Tongue (tissue), 2 donors: ENCODE data around the gene FAM111A. TPM values are rescaled to one million over a fixed set of nuclear protein-coding genes. Genes with fewer than 3 reads are reported as not detected.

Experiments
- DNase-seq: peaks from one replicate; pipeline ENCODE4 v3.0.0-alpha.2; 2015
- total RNA-seq: library from RNA; depleted of rRNA; stranded (reverse); fragments of >200 nt; gene quantifications from one replicate; pipeline ENCODE4 v1.2.3, GENCODE V29; 2014

FAM111A gene
- total RNA-seq, 1 donor from 2014 or later, result 38.4 TPM

DNA sequence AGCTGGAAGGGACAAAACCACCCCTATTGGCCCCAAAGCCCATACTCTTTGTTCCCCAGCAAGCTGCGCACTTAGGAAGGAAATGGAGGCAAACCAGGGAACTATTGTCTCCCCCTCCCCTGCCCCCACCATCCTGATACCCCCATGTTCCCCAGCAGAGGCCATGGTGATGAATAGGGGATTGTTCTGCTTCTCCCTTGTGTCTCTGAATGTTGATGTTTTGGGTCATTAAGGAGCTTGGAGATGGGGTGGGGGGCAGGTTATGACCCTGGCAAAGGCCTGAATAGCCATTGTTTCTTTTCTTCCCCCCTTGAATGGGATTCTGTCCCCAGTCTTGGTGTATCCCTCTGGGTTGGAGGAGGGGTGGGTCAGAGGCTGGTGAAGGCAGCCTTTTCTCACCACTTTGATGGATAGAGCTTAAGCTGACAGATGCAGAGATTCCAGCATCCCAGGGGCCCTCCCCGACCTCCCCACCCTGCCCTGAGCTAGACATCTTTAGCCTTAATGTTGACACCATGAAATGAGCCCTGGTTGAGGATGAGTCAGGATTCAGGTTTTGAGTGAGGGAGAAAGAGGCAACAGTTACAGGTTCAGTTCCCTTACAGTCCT, 37.6 kb downstream of the FAM111A start:
- no peak for DNase-seq

DNA sequence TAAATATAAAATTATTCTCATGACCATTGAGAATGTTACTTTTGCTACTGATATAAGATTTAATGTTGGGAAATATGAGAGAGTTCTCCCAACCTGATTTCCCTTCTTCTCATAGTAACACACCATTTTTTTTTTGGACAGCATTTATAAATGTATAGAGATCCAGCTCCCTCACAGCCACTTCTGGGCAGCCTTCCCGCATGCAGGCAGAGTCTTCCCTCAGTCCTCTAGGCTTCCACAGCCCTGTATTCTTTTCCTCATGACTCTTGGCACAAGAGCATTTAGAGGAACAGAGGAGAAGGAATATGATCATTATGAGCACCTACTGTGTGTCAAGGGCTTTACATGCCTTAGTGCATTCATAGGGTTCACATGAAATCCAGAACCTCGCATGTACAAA, 38.3 kb downstream of the FAM111A start:
- no peak for DNase-seq

DNA sequence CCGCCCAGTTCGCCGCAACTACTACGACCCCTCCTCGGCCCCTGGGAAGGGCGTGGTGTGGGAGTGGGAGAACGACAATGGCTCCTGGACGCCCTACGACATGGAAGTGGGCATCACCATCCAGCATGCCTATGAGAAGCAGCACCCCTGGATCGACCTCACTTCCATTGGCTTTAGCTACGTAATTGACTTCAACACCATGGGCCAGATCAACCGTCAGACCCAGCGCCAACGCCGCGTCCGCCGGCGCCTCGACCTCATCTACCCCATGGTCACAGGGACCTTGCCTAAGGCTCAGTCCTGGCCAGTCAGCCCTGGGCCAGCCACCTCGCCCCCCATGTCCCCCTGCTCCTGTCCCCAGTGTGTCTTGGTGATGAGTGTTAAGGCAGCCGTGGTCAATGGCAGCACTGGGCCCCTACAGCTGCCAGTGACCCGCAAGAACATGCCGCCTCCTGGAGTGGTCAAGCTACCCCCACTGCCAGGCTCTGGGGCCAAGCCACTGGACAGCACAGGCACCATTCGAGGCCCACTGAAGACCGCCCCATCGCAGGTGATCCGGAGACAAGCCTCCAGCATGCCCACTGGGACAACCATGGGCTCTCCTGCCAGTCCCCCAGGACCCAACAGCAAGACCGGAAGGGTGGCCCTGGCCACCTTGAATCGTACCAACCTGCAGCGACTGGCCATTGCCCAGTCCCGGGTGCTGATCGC, 39.2 kb downstream of the FAM111A start:
- DNase-seq, result no peak

DNA sequence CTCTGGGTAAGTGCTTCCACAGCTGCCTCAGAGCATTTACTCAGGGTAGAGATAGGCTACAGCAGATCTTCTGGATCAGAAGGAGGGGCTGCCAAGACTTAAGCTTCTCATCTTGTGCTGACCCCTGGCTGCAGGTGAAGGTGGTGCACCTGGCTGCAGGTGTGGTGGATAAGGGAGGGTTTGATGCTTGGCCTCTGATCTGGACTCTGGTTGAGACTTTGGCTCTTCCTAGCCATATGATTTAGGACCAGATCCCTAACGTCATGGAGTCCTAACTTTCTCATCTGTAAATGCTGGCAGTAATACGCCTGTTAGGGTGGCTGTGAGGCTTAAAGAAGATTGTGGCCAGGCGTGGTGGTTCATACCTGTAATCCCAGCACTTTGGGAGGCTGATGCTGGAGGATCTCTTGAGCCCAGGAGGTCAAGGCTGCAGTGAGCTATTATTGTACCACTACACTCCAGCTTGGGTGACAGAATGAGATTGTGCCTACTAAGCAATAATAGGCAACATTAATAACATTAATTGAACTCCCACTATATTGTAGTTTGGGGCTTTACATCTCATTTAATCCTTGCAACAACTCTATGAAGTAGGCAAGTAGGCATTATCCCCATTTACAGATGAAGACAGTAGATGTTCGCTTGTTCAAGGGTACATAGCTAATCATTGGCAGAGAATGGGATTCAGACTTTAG, 39.9 kb downstream of the FAM111A start:
- DNase-seq, result no peak

DNA sequence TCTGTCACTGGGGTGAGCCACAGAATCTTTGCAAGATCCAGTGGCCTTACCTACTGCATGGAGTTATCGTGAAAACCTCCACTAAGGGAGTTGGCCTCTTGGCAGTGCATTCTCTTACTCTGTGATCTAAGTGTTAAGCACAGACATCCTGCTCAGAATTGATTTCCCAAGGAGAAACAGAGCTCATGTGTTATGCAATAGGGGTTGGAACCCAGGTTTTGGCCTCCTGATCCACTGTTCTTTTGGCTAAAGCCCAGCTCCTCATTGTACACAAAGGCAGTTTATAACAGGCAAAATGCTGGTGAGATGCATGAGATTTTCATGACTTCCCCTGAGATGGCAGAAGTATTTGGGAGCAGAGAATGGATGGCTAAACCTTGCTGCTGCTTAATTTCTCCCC, 41.1 kb downstream of the FAM111A start:
- peak; percentile 44 for DNase-seq

DNA sequence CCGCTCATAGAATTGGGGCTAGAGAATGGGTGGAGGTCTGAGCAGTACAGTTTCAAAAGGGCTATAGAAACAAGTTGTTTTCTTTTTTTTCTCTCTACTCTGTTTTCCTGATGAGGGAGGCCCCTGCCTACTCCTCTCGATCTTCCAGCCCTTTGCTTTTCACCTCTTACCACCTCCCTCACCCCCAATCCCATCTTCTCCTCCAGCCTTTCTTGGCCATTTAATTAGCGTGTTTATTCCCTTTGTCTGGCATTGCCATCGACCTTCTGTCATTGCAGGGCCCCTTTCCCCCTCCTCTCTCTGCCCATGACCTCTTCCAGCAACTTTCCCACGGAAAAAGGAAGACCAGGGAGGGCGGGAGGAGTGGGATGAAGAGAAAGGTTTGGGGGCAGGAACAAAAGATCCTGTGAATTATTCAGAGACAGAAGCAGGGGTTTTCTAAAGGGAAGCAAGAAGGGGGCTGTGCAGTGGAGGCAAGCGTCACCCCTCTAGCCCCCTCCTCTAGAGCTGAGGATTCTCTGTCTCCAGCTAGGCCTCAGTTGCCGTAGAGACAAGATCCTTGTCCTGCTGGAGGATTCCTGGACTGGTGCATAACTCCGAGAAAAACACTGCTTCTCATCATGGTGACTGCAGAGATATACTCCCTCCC, 42.2 kb downstream of the FAM111A start:
- no peak for DNase-seq

DNA sequence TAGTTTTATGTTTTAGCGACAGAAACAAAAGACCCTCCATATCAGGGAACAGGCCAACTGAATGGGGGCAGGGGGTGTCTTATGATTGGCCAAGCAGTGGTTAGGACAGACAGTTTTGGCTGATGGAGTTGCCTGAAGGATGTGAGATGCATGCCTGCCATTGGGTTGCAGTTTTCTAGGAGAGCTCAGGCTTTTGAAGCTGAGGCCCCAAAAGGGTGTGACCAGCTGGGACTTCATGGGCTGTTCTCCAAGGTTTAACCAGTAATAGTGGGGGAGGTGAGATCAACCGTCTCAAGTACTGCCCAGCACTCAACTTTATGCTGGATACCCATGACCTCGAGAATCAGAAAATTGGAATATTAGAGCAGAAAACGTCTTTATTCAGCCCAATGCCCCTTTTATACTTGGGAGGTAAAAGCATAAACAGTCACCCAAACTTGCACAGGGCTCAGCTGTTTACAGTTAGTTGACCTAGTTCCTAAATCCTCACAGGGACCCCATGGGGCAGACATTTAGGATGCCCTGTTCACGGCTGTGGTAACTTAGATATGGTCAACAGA, 42.8 kb downstream of the FAM111A start:
- DNase-seq, result peak; percentile 50

DNA sequence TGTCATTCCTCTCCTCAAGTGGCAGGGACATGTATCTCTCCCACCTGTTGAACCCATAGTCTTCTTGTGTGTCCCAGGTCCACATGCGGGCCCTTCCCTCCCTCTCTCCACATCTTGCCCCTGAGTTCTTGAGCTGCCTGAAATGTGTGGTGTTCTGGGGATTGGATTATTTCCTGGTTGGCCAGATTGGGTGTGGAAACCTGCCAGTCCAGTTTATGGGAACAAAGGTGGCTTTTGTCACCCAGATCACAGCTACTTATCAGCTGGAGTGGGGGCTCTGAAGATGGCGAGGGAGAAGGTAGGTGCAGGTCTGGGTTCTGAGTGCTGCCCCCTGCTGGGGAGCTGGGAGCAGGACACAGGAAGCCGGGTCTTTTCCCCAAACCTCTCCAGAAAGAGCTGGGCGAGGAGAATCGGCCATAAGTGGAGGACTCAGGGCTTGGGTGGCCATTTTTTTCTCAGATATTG, 43.5 kb downstream of the FAM111A start:
- DNase-seq, result peak; percentile 65

DNA sequence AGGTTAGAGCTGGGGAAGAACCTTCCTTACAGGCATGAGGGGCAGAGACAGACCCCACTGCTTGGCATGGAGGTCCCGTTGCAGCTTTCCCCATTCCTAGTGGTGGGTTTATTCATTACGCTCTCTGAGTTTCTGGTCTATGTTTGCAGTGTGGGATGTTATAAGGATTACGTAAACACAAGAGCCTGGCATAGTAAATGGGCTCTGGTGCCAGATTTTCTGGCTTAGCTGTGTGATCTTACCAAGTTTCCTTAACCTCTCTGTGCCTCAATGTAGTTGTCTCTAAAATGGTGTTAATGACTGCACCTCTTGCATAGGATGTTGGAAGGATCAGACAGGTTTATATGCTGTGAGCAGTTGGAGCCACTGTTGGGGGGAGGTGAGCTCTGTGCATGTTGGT, 44.4 kb downstream of the FAM111A start:
- peak; percentile 65 for DNase-seq

DNA sequence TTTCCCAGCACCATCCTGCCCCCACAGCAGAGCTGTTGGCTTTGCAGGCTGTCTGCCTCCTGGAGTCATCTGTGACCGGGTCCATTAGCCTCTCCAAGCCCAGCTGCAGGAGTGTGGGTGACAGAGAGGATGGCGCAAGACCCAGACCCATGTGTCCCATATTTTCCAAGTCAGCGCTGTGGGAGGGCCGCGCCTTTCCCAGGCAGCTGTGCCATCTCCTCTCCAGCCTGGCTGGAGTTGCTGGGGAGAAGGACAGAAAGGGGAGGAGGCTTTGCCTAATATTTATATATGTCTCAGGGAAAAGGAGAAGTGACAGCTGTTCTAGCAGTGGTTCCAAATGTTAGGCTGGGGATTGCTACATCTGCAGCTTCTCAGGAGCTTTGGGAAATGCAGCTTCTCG, 44.9 kb downstream of the FAM111A start:
- DNase-seq, result peak; percentile 95

DNA sequence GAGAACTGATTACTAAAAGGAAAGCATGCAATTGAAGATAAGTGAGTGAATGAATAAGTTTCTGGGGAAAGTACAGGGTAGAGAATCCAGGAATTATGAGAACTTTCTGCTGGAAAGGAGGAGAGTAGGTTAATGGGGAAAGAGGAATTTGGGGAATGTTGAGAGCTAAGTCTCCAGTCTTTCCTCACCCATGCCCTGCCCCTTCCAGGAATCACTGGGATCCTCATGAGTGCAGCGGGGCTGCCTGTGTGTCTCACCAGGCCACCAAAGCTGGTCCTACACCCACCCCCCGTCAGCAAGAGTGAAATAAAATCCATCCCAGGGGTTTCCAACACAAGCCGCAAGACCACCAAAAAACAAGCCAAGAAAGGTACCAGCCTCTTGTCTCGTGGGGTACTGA, 46.3 kb downstream of the FAM111A start:
- no peak for DNase-seq

DNA sequence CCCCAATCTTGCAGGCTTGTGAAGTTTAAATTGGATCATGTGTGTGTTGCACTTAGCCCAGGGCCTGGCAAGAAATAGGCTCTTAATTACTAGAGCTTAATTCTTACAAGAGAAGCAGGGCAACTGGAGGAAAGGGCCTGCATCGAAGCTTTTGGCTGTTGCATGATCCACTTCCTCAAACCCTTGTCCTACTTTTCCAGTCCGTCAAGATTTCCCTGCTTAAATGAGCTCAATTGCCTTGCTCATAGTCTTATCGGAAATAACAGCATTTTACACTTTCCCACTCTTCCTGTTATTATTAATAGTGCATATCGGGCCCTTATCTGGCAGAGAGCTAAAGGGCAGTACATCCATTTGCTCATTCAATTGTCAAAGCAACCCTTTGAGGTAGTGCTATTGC, 47.3 kb downstream of the FAM111A start:
- no peak for DNase-seq

DNA sequence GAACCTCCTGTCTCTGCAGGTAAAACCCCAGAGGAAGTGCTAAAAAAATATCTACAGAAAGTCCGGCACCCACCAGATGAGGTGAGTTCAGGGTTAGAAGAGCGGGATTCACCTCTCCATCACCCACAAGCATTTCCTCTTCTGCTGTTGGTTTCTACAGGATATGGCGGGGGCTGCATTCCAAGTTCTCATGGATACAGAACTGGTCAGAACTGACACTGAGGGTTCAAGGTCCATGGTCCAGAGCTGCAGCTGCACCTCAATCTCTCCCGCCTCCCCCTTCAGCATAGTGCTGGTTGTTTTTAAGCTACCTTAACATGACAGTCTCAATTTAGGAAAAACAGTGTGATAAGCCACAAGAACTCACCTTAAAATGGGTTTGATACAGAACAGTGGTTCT, 48.4 kb downstream of the FAM111A start:
- no peak for DNase-seq

DNA sequence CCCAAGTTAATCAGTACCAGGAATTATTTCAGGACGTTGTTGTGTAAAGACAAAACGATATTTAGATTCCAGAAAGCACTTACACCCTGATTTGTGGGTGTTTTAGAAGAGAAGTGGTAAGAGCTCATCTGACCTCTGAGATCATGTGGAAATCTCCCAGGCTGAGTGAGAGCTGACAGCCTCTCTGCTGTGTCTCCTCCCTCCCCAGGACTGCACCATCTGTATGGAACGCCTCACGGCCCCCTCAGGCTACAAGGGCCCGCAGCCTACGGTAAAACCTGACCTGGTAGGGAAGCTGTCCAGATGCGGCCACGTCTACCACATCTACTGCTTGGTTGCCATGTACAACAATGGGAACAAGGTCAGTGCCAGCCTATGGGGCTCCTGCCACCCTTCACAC, 49.2 kb downstream of the FAM111A start:
- no peak for DNase-seq

DNA sequence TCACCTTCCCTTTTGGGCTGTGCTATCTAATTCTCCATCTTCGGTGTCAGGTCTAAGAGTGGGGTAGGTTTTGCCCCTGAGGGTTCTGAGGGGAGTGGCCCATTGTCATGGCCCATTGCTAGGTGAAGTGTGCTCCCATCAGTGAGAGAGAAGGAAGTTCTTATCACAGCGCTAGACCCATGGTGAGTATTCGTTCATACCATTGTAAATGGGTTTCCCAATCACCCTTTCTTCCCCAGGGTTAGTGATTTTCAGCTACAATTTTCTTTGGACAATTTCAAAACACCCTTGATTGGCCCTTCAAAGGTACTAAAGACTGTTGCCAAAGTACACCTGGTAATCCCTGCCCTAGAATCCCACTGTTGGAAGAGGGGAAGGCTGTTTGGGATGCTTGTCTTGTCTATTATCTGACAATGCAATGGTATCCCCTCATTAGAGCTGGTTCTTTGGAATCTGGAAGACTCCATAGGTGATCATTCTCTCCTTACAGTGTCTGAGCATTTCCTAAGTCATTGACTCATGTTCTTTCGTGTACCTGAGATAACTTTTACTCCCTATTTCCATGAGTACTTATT, 49.9 kb downstream of the FAM111A start:
- DNase-seq, result no peak

DNA sequence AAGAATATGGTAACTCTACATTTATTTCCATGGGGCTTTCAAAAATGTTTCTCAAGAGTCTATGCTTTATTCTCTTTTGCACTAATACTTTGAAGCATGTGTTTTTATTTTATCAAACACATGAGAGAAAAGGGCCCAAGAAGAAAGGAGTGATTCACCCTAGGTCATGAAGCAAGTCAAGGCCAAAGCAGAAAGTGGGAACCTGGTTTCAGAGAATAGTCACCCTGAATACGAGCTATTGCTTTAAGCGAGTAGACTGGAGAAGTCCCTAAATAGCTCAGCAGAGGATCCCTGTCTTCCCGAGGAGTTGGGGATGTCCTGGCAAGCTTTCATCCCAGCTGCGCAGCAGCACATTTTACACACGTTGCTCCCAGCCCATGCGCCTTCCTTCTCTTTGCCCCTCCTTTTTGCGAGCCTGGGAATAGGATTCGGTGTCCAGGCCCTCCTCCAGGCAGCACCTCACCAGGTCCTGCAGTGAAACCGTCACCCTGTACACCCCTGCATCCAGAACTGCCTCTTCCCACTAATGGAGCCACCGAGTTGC, 51.0 kb downstream of the FAM111A start:
- DNase-seq, result no peak

DNA sequence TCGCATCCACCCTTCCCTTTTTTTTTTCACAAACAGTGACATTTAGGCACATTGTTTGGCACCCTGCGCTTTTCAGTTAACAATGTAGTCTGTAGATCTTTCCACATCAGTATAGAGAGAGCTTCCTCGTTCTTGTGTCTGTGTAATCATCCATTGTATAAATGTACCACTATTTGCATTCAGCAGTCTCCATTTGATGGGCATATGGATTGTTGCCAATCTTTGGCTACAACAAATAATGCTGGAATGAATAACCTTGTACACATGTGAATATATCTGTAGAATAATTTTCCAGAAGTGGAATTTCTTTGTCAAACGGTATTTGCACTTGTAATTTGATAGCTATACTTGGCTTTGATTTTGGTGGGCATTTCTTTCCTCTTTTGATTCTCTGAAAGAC, 52.9 kb downstream of the FAM111A start:
- DNase-seq, result no peak

DNA sequence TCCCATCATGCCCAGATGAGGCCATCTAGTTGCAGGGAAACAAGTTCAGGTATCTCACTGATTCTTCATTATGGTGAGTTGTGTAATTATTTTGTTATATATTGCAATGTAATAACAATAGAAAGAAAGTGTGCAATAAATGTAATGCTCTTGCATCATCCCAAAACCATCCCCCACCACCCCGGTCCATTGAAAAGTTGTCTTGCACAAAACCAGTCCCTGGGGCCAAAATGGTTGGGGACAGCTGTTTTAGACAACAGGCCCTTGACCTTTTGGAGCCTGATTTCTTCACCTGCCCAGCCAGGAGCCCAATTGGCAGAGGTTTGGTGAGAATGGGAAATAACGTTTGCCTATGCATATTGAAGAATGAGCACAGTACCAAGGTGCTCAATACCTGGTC, 54.1 kb downstream of the FAM111A start:
- DNase-seq, result no peak

DNA sequence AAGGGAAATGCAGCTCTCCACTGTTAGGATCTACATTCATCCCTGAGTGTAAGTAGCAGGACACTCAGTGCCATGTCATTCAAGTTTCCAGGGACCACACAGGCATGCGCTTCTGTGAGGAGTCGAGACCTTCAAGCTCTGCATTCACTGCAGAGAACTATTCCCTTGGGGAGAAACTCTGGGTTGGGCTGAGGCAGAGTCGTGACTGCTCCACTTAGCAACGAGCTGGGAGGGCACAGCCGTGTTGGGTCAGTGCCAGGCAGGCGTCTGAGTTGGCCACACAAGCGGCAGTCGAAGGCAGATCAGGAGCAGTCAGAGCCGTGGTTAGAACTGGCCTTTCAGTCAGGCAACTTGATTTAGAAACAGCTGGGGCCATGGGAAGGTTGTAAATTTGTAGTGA, 55.3 kb downstream of the FAM111A start:
- peak; percentile 94 for DNase-seq

DNA sequence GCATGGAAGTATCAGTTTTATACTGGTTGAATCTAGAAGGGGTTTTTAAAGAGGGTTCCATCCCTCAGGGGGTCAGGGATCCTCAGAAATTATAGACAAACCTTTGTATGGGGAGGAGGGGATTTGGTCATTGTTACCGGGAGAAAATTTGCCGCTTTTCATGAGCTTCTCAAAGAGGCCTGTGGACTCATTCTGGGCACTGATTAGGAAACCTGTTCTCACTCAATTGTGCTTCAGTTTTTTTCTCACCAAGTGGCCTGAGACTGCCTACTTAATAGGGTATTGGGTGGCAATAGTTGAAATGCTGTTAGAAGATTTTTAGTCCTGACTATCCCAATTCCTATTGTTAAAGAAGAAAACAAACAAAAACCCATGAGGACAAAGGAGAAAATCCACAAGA, 56.1 kb downstream of the FAM111A start:
- DNase-seq, result no peak

DNA sequence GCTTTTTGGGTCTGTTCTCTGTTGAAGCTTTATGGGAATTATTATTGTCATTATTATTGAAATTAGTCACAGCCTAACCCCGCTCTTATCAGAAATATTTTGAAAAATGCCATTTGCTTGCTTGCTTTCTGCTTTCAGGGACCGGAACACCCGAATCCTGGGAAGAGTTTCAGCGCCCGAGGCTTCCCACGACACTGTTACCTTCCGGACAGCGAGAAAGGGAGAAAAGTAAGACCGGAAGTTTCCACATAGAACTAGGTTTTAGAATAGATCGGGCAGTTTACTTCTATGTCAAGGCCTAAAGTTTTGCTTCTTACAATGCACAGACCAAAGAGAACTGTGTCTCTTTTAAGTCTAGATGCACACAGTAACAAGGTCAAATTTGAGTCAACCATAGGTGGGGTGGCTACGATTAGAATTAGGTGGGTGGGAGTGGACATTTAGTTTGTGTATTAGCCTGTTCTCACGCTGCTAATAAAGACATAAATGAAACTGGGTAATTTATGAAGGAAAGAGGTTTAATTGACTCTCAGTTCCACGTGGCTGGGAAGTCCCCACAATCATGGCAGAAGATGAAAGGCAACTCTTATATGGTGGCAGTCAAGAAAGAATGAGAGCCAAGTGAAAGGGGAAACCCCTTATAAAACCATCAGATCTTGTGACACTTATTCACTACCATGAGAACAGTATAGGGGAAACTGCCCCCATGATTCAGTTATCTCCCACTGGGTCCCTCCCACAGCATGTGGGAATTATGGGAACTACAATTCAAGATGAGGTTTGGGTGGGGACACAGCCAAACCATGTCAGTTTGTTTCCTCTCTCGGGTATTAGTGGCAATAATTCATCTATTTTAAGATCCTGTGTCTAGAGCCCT, 57.1 kb downstream of the FAM111A start:
- DNase-seq, result no peak
